ENCODE data around the gene FZR1. TPM values are rescaled to one million over a fixed set of nuclear protein-coding genes. Genes with fewer than 3 reads are reported as not detected.

FZR1 gene
- total and polyA plus RNA-seq, 7 experiments from 2014 or later, result 7.8 to 90.7 (median 66.7) TPM

- no peak for ATAC-seq
- H3K27me3 ChIP-seq (ENCODE audit: control insufficient read depth in 2 of 2, insufficient read depth in 2 of 2, low read length in 2 of 2), result no peaks in the 10 kb centered on the region
- ChIA-PET POLR2A (no interaction called here), CTCF (no interaction called here)
- Mint-ChIP-seq H3K4me3 (no peak overlapping the region), H3K36me3 (peaks cover 4 to 22% (median 7%) of the 10 kb centered on the region in 5 donors), H3K27ac (peak overlapping the region in 2 of 9 donors; percentile 52 to 63), H3K4me1 (peaks cover 0 to 2% (median 0%) of the 10 kb centered on the region in 7 donors), H3K27me3 (no peaks in the 10 kb centered on the region), H3K9me3 (peaks cover 0 to 2% (median 0%) of the 10 kb centered on the region in 11 donors)
- DNase-seq, result no peak
- H3K4me1 ChIP-seq (ENCODE audit: control insufficient read depth in 2 of 2, insufficient read depth in 2 of 2, low read length in 2 of 2), result no peaks in the 10 kb centered on the region
- intact Hi-C loops (cut with micrococcal nuclease), result no loop called here
- H3K36me3 ChIP-seq (ENCODE audit: control insufficient read depth in 2 of 3, insufficient read depth in 3 of 3, low read length in 3 of 3), result peaks cover 0 to 65% (median 0%) of the 10 kb centered on the region in 3 experiments
- no peak overlapping the region for H3K4me3 ChIP-seq (ENCODE audit: low read length)
- H3K9me3 ChIP-seq (ENCODE audit: control insufficient read depth in 2 of 3, low read length in 3 of 3), result no peaks in the 10 kb centered on the region
- no peak overlapping the region for H3K27ac ChIP-seq (ENCODE audit: low read depth, low read length)
These were observed 29.9 kb downstream of the FZR1 start for GRCh38 chr19:3535981-3536380.

- intact Hi-C loops (cut with micrococcal nuclease), result no loop called here
- no peaks in the 10 kb centered on the region for H3K4me1 ChIP-seq (ENCODE audit: control insufficient read depth in 2 of 2, insufficient read depth in 2 of 2, low read length in 2 of 2)
- Mint-ChIP-seq H3K27ac (peak overlapping the region in 1 of 9 donors; percentile 52), H3K4me3 (no peak overlapping the region), H3K27me3 (no peaks in the 10 kb centered on the region), H3K9me3 (peaks cover 0 to 2% (median 0%) of the 10 kb centered on the region in 11 donors), H3K36me3 (peaks cover 4 to 18% (median 7%) of the 10 kb centered on the region in 5 donors), H3K4me1 (peaks cover 0 to 2% (median 0%) of the 10 kb centered on the region in 7 donors)
- H3K27me3 ChIP-seq (ENCODE audit: control insufficient read depth in 2 of 2, insufficient read depth in 2 of 2, low read length in 2 of 2), result no peaks in the 10 kb centered on the region
- DNase-seq (no peak), ATAC-seq (no peak)
- no peaks in the 10 kb centered on the region for H3K9me3 ChIP-seq (ENCODE audit: control insufficient read depth in 2 of 3, low read length in 3 of 3)
- H3K27ac ChIP-seq (ENCODE audit: low read depth, low read length), result no peak overlapping the region
- CTCF ChIA-PET, result no interaction called here
- POLR2A ChIA-PET, result interaction anchor here (0.5 kb wide), 1 partner anchor 740 kb away, joined by 3 read pairs; no protein-coding TSS in a partner anchor
- H3K36me3 ChIP-seq (ENCODE audit: control insufficient read depth in 2 of 3, insufficient read depth in 3 of 3, low read length in 3 of 3), result peaks cover 0 to 60% (median 0%) of the 10 kb centered on the region in 3 experiments
- no peak overlapping the region for H3K4me3 ChIP-seq (ENCODE audit: low read length)
These were observed 30.5 kb downstream of the FZR1 start for GRCh38 chr19:3536429-3537100.

- H3K36me3 ChIP-seq (ENCODE audit: control insufficient read depth in 2 of 3, insufficient read depth in 3 of 3, low read length in 3 of 3), result peaks cover 0 to 55% (median 0%) of the 10 kb centered on the region in 3 experiments
- intact Hi-C loops (cut with micrococcal nuclease), result no loop called here
- H3K27me3 ChIP-seq (ENCODE audit: control insufficient read depth in 2 of 2, insufficient read depth in 2 of 2, low read length in 2 of 2), result no peaks in the 10 kb centered on the region
- Mint-ChIP-seq H3K9me3 (peaks cover 0 to 2% (median 0%) of the 10 kb centered on the region in 11 donors), H3K27ac (no peak overlapping the region), H3K4me1 (peaks cover 0 to 2% (median 0%) of the 10 kb centered on the region in 7 donors), H3K36me3 (peaks cover 4 to 18% (median 7%) of the 10 kb centered on the region in 5 donors), H3K4me3 (no peak overlapping the region), H3K27me3 (no peaks in the 10 kb centered on the region)
- no peaks in the 10 kb centered on the region for H3K4me1 ChIP-seq (ENCODE audit: control insufficient read depth in 2 of 2, insufficient read depth in 2 of 2, low read length in 2 of 2)
- no peak overlapping the region for H3K4me3 ChIP-seq (ENCODE audit: low read length)
- CTCF ChIA-PET, result no interaction called here
- DNase-seq (no peak), ATAC-seq (no peak)
- POLR2A ChIA-PET, result no interaction called here
- H3K27ac ChIP-seq (ENCODE audit: low read depth, low read length), result no peak overlapping the region
- no peaks in the 10 kb centered on the region for H3K9me3 ChIP-seq (ENCODE audit: control insufficient read depth in 2 of 3, low read length in 3 of 3)
These were observed 31.0 kb downstream of the FZR1 start for GRCh38 chr19:3537101-3537437.

- Histone ChIP-seq H3K27me3 (ENCODE audit: control insufficient read depth in 2 of 2, insufficient read depth in 2 of 2, low read length in 2 of 2) (no peaks in the 10 kb centered on the region), H3K9me3 (ENCODE audit: control insufficient read depth in 2 of 3, low read length in 3 of 3) (no peaks in the 10 kb centered on the region), H3K27ac (ENCODE audit: low read depth, low read length) (no peak overlapping the region), H3K36me3 (ENCODE audit: control insufficient read depth in 2 of 3, insufficient read depth in 3 of 3, low read length in 3 of 3) (peaks cover 0 to 50% (median 0%) of the 10 kb centered on the region in 3 experiments), H3K4me1 (ENCODE audit: control insufficient read depth in 2 of 2, insufficient read depth in 2 of 2, low read length in 2 of 2) (no peaks in the 10 kb centered on the region), H3K4me3 (ENCODE audit: low read length) (no peak overlapping the region)
- no peaks in the 10 kb centered on the region for H3K27me3 Mint-ChIP-seq
- intact Hi-C loops (cut with micrococcal nuclease), result no loop called here
- H3K4me3 Mint-ChIP-seq, result no peak overlapping the region
- ChIA-PET CTCF (no interaction called here), POLR2A (no interaction called here)
- peak; percentile 28 for ATAC-seq
- H3K36me3 Mint-ChIP-seq, result peaks cover 4 to 18% (median 7%) of the 10 kb centered on the region in 5 donors
- no peak for DNase-seq
- peak overlapping the region in 2 of 9 donors; percentile 40 to 76 for H3K27ac Mint-ChIP-seq
- peaks cover 0 to 2% (median 0%) of the 10 kb centered on the region in 7 donors for H3K4me1 Mint-ChIP-seq
- H3K9me3 Mint-ChIP-seq, result peaks cover 0 to 2% (median 0%) of the 10 kb centered on the region in 11 donors
These were observed 31.5 kb downstream of the FZR1 start for GRCh38 chr19:3537438-3538240.

GRCh38 chr19:3538258-3538929 lies 32.3 kb downstream of the FZR1 start:
- Mint-ChIP-seq H3K27me3 (no peaks in the 10 kb centered on the region), H3K9me3 (peaks cover 0 to 2% (median 0%) of the 10 kb centered on the region in 11 donors), H3K4me1 (peaks cover 0 to 2% (median 0%) of the 10 kb centered on the region in 7 donors), H3K4me3 (no peak overlapping the region), H3K36me3 (peaks cover 4 to 17% (median 7%) of the 10 kb centered on the region in 5 donors), H3K27ac (peak overlapping the region in 4 of 9 donors; percentile 23 to 76 (median 38))
- ATAC-seq (no peak), DNase-seq (no peak)
- Histone ChIP-seq H3K9me3 (ENCODE audit: control insufficient read depth in 2 of 3, low read length in 3 of 3) (no peaks in the 10 kb centered on the region), H3K4me3 (ENCODE audit: low read length) (no peak overlapping the region), H3K36me3 (ENCODE audit: control insufficient read depth in 2 of 3, insufficient read depth in 3 of 3, low read length in 3 of 3) (peaks cover 0 to 49% (median 0%) of the 10 kb centered on the region in 3 experiments), H3K4me1 (ENCODE audit: control insufficient read depth in 2 of 2, insufficient read depth in 2 of 2, low read length in 2 of 2) (no peaks in the 10 kb centered on the region), H3K27me3 (ENCODE audit: control insufficient read depth in 2 of 2, insufficient read depth in 2 of 2, low read length in 2 of 2) (no peaks in the 10 kb centered on the region), H3K27ac (ENCODE audit: low read depth, low read length) (no peak overlapping the region)
- intact Hi-C loops (cut with micrococcal nuclease), result no loop called here
- POLR2A ChIA-PET, result no interaction called here
- CTCF ChIA-PET, result no interaction called here

- POLR2A ChIA-PET, result no interaction called here
- Histone ChIP-seq H3K27ac (ENCODE audit: low read depth, low read length) (no peak within 1 kb of the TSS), H3K4me3 (ENCODE audit: low read length) (no peak within 1 kb of the TSS), H3K27me3 (ENCODE audit: control insufficient read depth in 2 of 2, insufficient read depth in 2 of 2, low read length in 2 of 2) (no peaks in the 10 kb centered on the region), H3K4me1 (ENCODE audit: control insufficient read depth in 2 of 2, insufficient read depth in 2 of 2, low read length in 2 of 2) (no peaks in the 10 kb centered on the region), H3K9me3 (ENCODE audit: control insufficient read depth in 2 of 3, low read length in 3 of 3) (no peaks in the 10 kb centered on the region), H3K36me3 (ENCODE audit: control insufficient read depth in 2 of 3, insufficient read depth in 3 of 3, low read length in 3 of 3) (peaks cover 0 to 49% (median 0%) of the 10 kb centered on the region in 3 experiments)
- DNase-seq (no peak), ATAC-seq (no peak)
- Mint-ChIP-seq H3K4me3 (no peak within 1 kb of the TSS), H3K36me3 (peaks cover 4 to 15% (median 7%) of the 10 kb centered on the region in 5 donors), H3K27me3 (no peaks in the 10 kb centered on the region), H3K4me1 (peaks cover 0 to 2% (median 0%) of the 10 kb centered on the region in 7 donors), H3K9me3 (peaks cover 0 to 2% (median 0%) of the 10 kb centered on the region in 11 donors), H3K27ac (peak within 1 kb of the TSS in 6 of 9 donors; percentile 12 to 76 (median 37))
- intact Hi-C loops (cut with micrococcal nuclease), result no loop called here
- CTCF ChIA-PET, result no interaction called here
These were observed 33.0 kb downstream of the FZR1 start, which contains the start of gene TEKTIP1 for GRCh38 chr19:3538965-3539755. TSS of gene TEKTIP1 (plus strand) at chr19:3539174. CDS start at chr19:3539178, 4 bp downstream.
